ENCODE results near the gene OR2T33. TPM values are rescaled to one million over a fixed set of nuclear protein-coding genes. Genes with fewer than 3 reads are reported as not detected.
"Not testable (repeated sequence)": the region's sequence is repeated elsewhere in the genome, so short reads cannot be mapped to it uniquely, and the experiment has no call there.

The OR2T33 gene
- total and polyA plus RNA-seq, 2 donors (not counting 3 experiments of a cell fraction or from before 2014, with no cell fraction given), result not detected

DNA sequence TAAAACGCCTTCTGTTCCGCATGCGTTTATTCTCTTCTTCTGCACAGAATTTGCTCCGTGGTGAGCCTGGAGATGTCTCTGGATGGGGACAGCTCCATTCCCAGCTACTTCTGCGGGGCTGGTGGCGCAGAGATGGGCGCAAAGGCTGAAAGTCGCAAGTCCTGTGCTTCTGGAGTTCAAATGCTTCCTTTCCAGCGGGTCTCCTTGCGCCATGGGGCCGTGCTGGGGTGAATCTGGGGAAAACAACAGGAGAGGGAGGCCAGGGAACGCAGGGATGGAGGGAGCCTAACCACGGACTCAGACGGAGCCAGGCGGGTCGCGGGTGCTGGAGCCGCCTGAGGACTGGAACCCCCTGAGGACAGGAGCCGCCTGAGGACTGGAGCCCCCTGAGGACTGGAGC, 28.3 kb upstream of the OR2T33 start:
- H3K79me2 ChIP-seq (ENCODE audit: control insufficient read depth, insufficient read depth, low read length), result no peaks in the 10 kb centered on the region
- no peaks in the 10 kb centered on the region for H4K20me1 ChIP-seq (replicated peaks; ENCODE audit: control insufficient read depth, extremely low read depth, insufficient read depth, low read length)
- POLR2A ChIA-PET, result no interaction called here
- FAIRE-seq, result no peak
- DNase-seq (ENCODE audit: low read depth, low spot score), result no peak
- no TSS peak for BruUV-seq (replicated peaks)
- no peak overlapping the region for H3K9ac ChIP-seq (replicated peaks; ENCODE audit: extremely low read depth, insufficient read depth, low read length)
- intact Hi-C loops (cut with micrococcal nuclease), result no loop called here
- TF ChIP-seq GATA2 (IDR thresholded peaks at IDR 0.05; ENCODE audit: insufficient read depth, insufficient read length, low read depth, low read length) (no peak), MAX (IDR thresholded peaks at IDR 0.05; ENCODE audit: insufficient read depth, insufficient read length) (no peak), EZH2 (IDR thresholded peaks at IDR 0.05; ENCODE audit: borderline replicate concordance, low read depth, low read length, severe bottlenecking) (no peak), POLR2A (IDR thresholded peaks at IDR 0.05; ENCODE audit: low read depth, low read length) (no peak), JUN (IDR thresholded peaks at IDR 0.05; ENCODE audit: borderline replicate concordance, insufficient read depth, insufficient read length, low read depth) (no peak), CTCF (IDR thresholded peaks at IDR 0.05; ENCODE audit: extremely low read depth in 1 of 2, insufficient read depth in 1 of 2, low read depth in 1 of 2, low read length in 2 of 2) (no peak), POLR2AphosphoS5 (IDR thresholded peaks at IDR 0.05; ENCODE audit: insufficient read depth, low read depth, low read length) (no peak), FOS (IDR thresholded peaks at IDR 0.05; ENCODE audit: borderline replicate concordance, insufficient read depth, low read length) (no peak), MYC (IDR thresholded peaks at IDR 0.05; ENCODE audit: low read depth, low read length) (no peak)
- no peaks in the 10 kb centered on the region for H3K27me3 ChIP-seq (ENCODE audit: control insufficient read depth in 2 of 2, insufficient read depth in 2 of 2, low read length in 2 of 2)
- H3K9me3 ChIP-seq (replicated peaks; ENCODE audit: control insufficient read depth, insufficient read depth, low read length), result no peaks in the 10 kb centered on the region
- H3K4me2 ChIP-seq (ENCODE audit: insufficient read depth, low read length), result no peak overlapping the region
- no peak overlapping the region for H3K27ac ChIP-seq (ENCODE audit: insufficient read depth, low read depth, low read length)
- H3K4me1 ChIP-seq (ENCODE audit: control insufficient read depth, extremely low read depth, insufficient read depth, low read length), result no peaks in the 10 kb centered on the region
- CTCF ChIA-PET, result no interaction called here
- dilution Hi-C loops (cut with MboI; ENCODE audit: extremely low pct_ligation_motif_present, low sequenced_read_pairs), result no loop called here
- H3K4me3 ChIP-seq (replicated peaks in 1 of 3; ENCODE audit: insufficient read depth in 1 of 3, low read depth in 1 of 3, low read length in 3 of 3), result no peak overlapping the region
- H3K9me1 ChIP-seq (replicated peaks; ENCODE audit: control insufficient read depth, extremely low read depth, insufficient read depth, low read length), result no peaks in the 10 kb centered on the region
- no peaks in the 10 kb centered on the region for H3K36me3 ChIP-seq (ENCODE audit: control insufficient read depth in 2 of 2, extremely low read depth in 1 of 2, insufficient read depth in 2 of 2, low read length in 2 of 2)
- no peak overlapping the region for H2AFZ ChIP-seq (ENCODE audit: low read depth, low read length)

GRCh38 chr1:248305672-248306071, 27.9 kb upstream of the OR2T33 start:
- H2AFZ ChIP-seq (ENCODE audit: low read depth, low read length); CTCF ChIA-PET; intact Hi-C loops (cut with micrococcal nuclease); H3K36me3 ChIP-seq (ENCODE audit: control insufficient read depth in 2 of 2, extremely low read depth in 1 of 2, insufficient read depth in 2 of 2, low read length in 2 of 2); H3K9me1 ChIP-seq (replicated peaks; ENCODE audit: control insufficient read depth, extremely low read depth, insufficient read depth, low read length); BruUV-seq (replicated peaks); dilution Hi-C loops (cut with MboI; ENCODE audit: extremely low pct_ligation_motif_present, low sequenced_read_pairs); H3K4me3 ChIP-seq (replicated peaks in 1 of 3; ENCODE audit: insufficient read depth in 1 of 3, low read depth in 1 of 3, low read length in 3 of 3); FAIRE-seq; H3K9ac ChIP-seq (replicated peaks; ENCODE audit: extremely low read depth, insufficient read depth, low read length); H4K20me1 ChIP-seq (replicated peaks; ENCODE audit: control insufficient read depth, extremely low read depth, insufficient read depth, low read length); DNase-seq (ENCODE audit: low read depth, low spot score); POLR2A ChIA-PET; H3K27me3 ChIP-seq (ENCODE audit: control insufficient read depth in 2 of 2, insufficient read depth in 2 of 2, low read length in 2 of 2); H3K4me2 ChIP-seq (ENCODE audit: insufficient read depth, low read length); H3K79me2 ChIP-seq (ENCODE audit: control insufficient read depth, insufficient read depth, low read length); H3K4me1 ChIP-seq (ENCODE audit: control insufficient read depth, extremely low read depth, insufficient read depth, low read length); H3K9me3 ChIP-seq (replicated peaks; ENCODE audit: control insufficient read depth, insufficient read depth, low read length); H3K27ac ChIP-seq (ENCODE audit: insufficient read depth, low read depth, low read length): not testable (repeated sequence)
